ENCODE results near the gene RAD51B.

Gene RAD51B

GRCh38 chr14:68687746-68688145 is 868.2 kb downstream of the RAD51B start:
- no peak for DNase-seq (ENCODE audit: low read depth in 1 of 2, low spot score in 1 of 2)
- Histone ChIP-seq H3K27me3 (ENCODE audit: insufficient read depth, poor library complexity, severe bottlenecking) (no peaks in the 10 kb centered on the region), H3K27ac (replicated peaks) (no peak overlapping the region), H3K4me3 (replicated peaks; ENCODE audit: insufficient read depth, low read length) (no peak overlapping the region)
- TF ChIP-seq POLR2AphosphoS5 (IDR thresholded peaks at IDR 0.05; ENCODE audit: low read depth): no peak
- TF ChIP-seq GABPA (IDR thresholded peaks at IDR 0.05; ENCODE audit: low read depth): no peak
- TF ChIP-seq SPI1 (IDR thresholded peaks at IDR 0.05; ENCODE audit: borderline replicate concordance, low read depth): no peak
- no peak for TF ChIP-seq CTCF (IDR thresholded peaks at IDR 0.05; ENCODE audit: insufficient read depth, low read length)
- no peak for TF ChIP-seq REST (IDR thresholded peaks at IDR 0.05; ENCODE audit: insufficient replicate concordance, low read depth)

GRCh38 chr14:68688872-68689371 is 869.3 kb downstream of the RAD51B start:
- Histone ChIP-seq H3K27ac (replicated peaks) (no peak overlapping the region), H3K4me3 (replicated peaks; ENCODE audit: insufficient read depth, low read length) (no peak overlapping the region), H3K27me3 (ENCODE audit: insufficient read depth, poor library complexity, severe bottlenecking) (no peaks in the 10 kb centered on the region)
- DNase-seq (ENCODE audit: low read depth in 1 of 2, low spot score in 1 of 2): no peak
- TF ChIP-seq REST (IDR thresholded peaks at IDR 0.05; ENCODE audit: insufficient replicate concordance, low read depth) (no peak), POLR2AphosphoS5 (IDR thresholded peaks at IDR 0.05; ENCODE audit: low read depth) (no peak)

- Histone ChIP-seq H3K27ac (replicated peaks) (no peak overlapping the region), H3K4me3 (replicated peaks; ENCODE audit: insufficient read depth, low read length) (no peak overlapping the region), H3K27me3 (ENCODE audit: insufficient read depth, poor library complexity, severe bottlenecking) (no peaks in the 10 kb centered on the region)
- TF ChIP-seq REST (IDR thresholded peaks at IDR 0.05; ENCODE audit: insufficient replicate concordance, low read depth) (no peak), SPI1 (IDR thresholded peaks at IDR 0.05; ENCODE audit: borderline replicate concordance, low read depth) (no peak), CTCF (IDR thresholded peaks at IDR 0.05; ENCODE audit: insufficient read depth, low read length) (no peak), GABPA (IDR thresholded peaks at IDR 0.05; ENCODE audit: low read depth) (no peak), POLR2AphosphoS5 (IDR thresholded peaks at IDR 0.05; ENCODE audit: low read depth) (no peak)
- DNase-seq (ENCODE audit: low read depth in 1 of 2, low spot score in 1 of 2): no peak
Measured at GRCh38 chr14:68689511-68689910, 869.9 kb downstream of the RAD51B start.

Data from HL-60 (cell line).